ENCODE data around the gene RNASE2. TPM values are rescaled to one million over a fixed set of nuclear protein-coding genes. Genes with fewer than 3 reads are reported as not detected.
"Not testable (repeated sequence)": the region's sequence is repeated elsewhere in the genome, so short reads cannot be mapped to it uniquely, and the experiment has no call there.

RNASE2 gene
- total RNA-seq, 4 donors from 2014 or later = 2.7 TPM; not detected in 3

- Histone ChIP-seq H3K4me3 (no peak overlapping the region), H3K27ac (no peak overlapping the region), H3K36me3 (no peaks in the 10 kb centered on the region), H3K27me3 (no peaks in the 10 kb centered on the region), H3K9me3 (no peaks in the 10 kb centered on the region), H3K4me1 (peaks cover 0 to 6% (median 0%) of the 10 kb centered on the region in 4 donors)
- DNase-seq = no peak
- TF ChIP-seq POLR2AphosphoS5 (IDR thresholded peaks at IDR 0.05) (no peak), CTCF (IDR thresholded peaks at IDR 0.05) (no peak), POLR2A (IDR thresholded peaks at IDR 0.05) (no peak), EP300 (IDR thresholded peaks at IDR 0.05; ENCODE audit: low read depth) (no peak)
- WGBS, 2 donors (ENCODE audit: low coverage in 1 of 2) = 73 to 91% methylated on average over 5 to 11 of the region's 11 CpGs
- intact Hi-C loops (cut with DNase I; ENCODE audit: low total_unique reads) = no loop called here
- in situ Hi-C loops (cut with MboI; ENCODE audit: low pct_ligation_motif_present in 1 of 4, low pct_unique_long_range_greater_than_20kb in 1 of 4, low sequenced_read_pairs in 3 of 4) = no loop called here
Observed at GRCh38 chr14:20956376-20956976, 1.2 kb downstream of the RNASE2 start.

- in situ Hi-C loops (cut with MboI; ENCODE audit: low pct_ligation_motif_present in 1 of 4, low pct_unique_long_range_greater_than_20kb in 1 of 4, low sequenced_read_pairs in 3 of 4); H3K9me3 ChIP-seq: not testable (repeated sequence)
Observed at GRCh38 chr14:20958946-20959345, 3.7 kb downstream of the RNASE2 start.

GRCh38 chr14:20969336-20969735, 14.0 kb downstream of the RNASE2 start:
- TF ChIP-seq CTCF (IDR thresholded peaks at IDR 0.05) = no peak
- no peak for TF ChIP-seq POLR2A (IDR thresholded peaks at IDR 0.05)
- no peak for TF ChIP-seq EP300 (IDR thresholded peaks at IDR 0.05; ENCODE audit: low read depth)
- TF ChIP-seq POLR2AphosphoS5 (IDR thresholded peaks at IDR 0.05) = no peak
- no peak overlapping the region for H3K27ac ChIP-seq
- H3K9me3 ChIP-seq = no peaks in the 10 kb centered on the region
- 91% methylated on average over 3 of the region's 3 CpGs; no CpG with 5 or more reads in 1 of the 2 donors for WGBS, 2 donors (ENCODE audit: low coverage in 1 of 2)
- in situ Hi-C loops (cut with MboI; ENCODE audit: low pct_ligation_motif_present in 1 of 4, low pct_unique_long_range_greater_than_20kb in 1 of 4, low sequenced_read_pairs in 3 of 4) (loop anchor here in 2 of 4 donors (10.0 kb wide), 1 partner anchor 115 kb away; no protein-coding TSS in a partner anchor), intact Hi-C loops (cut with DNase I; ENCODE audit: low total_unique reads) (no loop called here)
- H3K27me3 ChIP-seq = no peaks in the 10 kb centered on the region
- no peak overlapping the region for H3K4me3 ChIP-seq
- H3K36me3 ChIP-seq = no peaks in the 10 kb centered on the region
- no peak for DNase-seq
- peaks cover 0 to 5% (median 0%) of the 10 kb centered on the region in 4 donors for H3K4me1 ChIP-seq

More at GRCh38 chr14:20958946-20959345, 3.7 kb downstream of the RNASE2 start:
- intact Hi-C loops (cut with DNase I; ENCODE audit: low total_unique reads); H3K4me3 ChIP-seq; DNase-seq; H3K4me1 ChIP-seq; H3K36me3 ChIP-seq; H3K27ac ChIP-seq; H3K27me3 ChIP-seq: not testable (repeated sequence)

- in situ Hi-C loops (cut with MboI; ENCODE audit: low pct_ligation_motif_present in 1 of 4, low pct_unique_long_range_greater_than_20kb in 1 of 4, low sequenced_read_pairs in 3 of 4) (loop anchor here in 1 of 4 donors (10.0 kb wide), 1 partner anchor 276 kb away; no protein-coding TSS in a partner anchor), intact Hi-C loops (cut with DNase I; ENCODE audit: low total_unique reads) (no loop called here)
- Histone ChIP-seq H3K9me3 (no peaks in the 10 kb centered on the region), H3K36me3 (no peaks in the 10 kb centered on the region), H3K4me3 (peak overlapping the region in 3 of 4 donors; percentile 33 to 55 (median 37)), H3K27ac (peak overlapping the region in 3 of 4 donors; percentile 62 to 86 (median 80)), H3K27me3 (no peaks in the 10 kb centered on the region), H3K4me1 (peaks cover 0 to 5% (median 0%) of the 10 kb centered on the region in 4 donors)
- TF ChIP-seq POLR2A (IDR thresholded peaks at IDR 0.05) (no peak), POLR2AphosphoS5 (IDR thresholded peaks at IDR 0.05) (no peak), CTCF (IDR thresholded peaks at IDR 0.05) (no peak), EP300 (IDR thresholded peaks at IDR 0.05; ENCODE audit: low read depth) (no peak)
- 31 to 47% methylated on average over 7 to 10 of the region's 10 CpGs for WGBS, 2 donors (ENCODE audit: low coverage in 1 of 2)
- no peak for DNase-seq
Observed at GRCh38 chr14:20970647-20970982, 15.3 kb downstream of the RNASE2 start.
